HepG2 (cell line): ENCODE data around the gene ABCA4. TPM values are rescaled to one million over a fixed set of nuclear protein-coding genes. Genes with fewer than 3 reads are reported as not detected.

Experiments
- ARNT ChIP-seq: fragments of 450-650 bp; IDR thresholded peaks from 2 replicates; pipeline ENCODE4 v1.6.1; 2017
- CC2D1A ChIP-seq: sonication (generic); formaldehyde crosslinking; IDR thresholded peaks from 2 replicates; pipeline ENCODE4 v1.8.1; 2023; ENCODE audit warnings: mild to moderate bottlenecking, missing genetic modification reagents
- DPF2 ChIP-seq: sonication (generic); formaldehyde crosslinking; IDR thresholded peaks from 2 replicates; pipeline ENCODE4 v1.4.0; 2020; ENCODE audit warnings: mild to moderate bottlenecking, low read depth, missing genetic modification reagents, borderline replicate concordance
- EP300 ChIP-seq, 3 experiments: sonication (generic) in 1 of 3; formaldehyde crosslinking in 1 of 3; IDR thresholded peaks; 2 replicates each; pipeline versions ENCODE4 v1.5.1 to v1.6.1; 2011 to 2020; ENCODE audit warnings: low read depth in 2 of 3, low read length in 2 of 3, borderline replicate concordance in 1 of 3, improper control_type of control experiment in 1 of 3, mild to moderate bottlenecking in 1 of 3, missing genetic modification reagents in 1 of 3, moderate library complexity in 1 of 3
- ESRRA ChIP-seq: sonication (generic); formaldehyde crosslinking; IDR thresholded peaks from 2 replicates; pipeline ENCODE4 v1.5.1; 2020; ENCODE audit warnings: mild to moderate bottlenecking, low read depth, missing genetic modification reagents
- FOXA1 ChIP-seq, 2 experiments: fragments of 450-650 bp in 1 of 2; sonication (generic) in 1 of 2; formaldehyde crosslinking in 1 of 2; IDR thresholded peaks; 2 replicates each; pipeline versions ENCODE4 v1.4.0 to v1.6.1; 2016 to 2020; ENCODE audit warnings: missing genetic modification reagents in 1 of 2
- FOXK1 ChIP-seq: sonication (generic); formaldehyde crosslinking; IDR thresholded peaks from 2 replicates; pipeline ENCODE4 v1.4.0; 2020; ENCODE audit warnings: low read depth, missing genetic modification reagents, borderline replicate concordance
- KDM3A ChIP-seq: IDR thresholded peaks from 2 replicates; pipeline ENCODE4 v1.6.1; 2018; ENCODE audit warnings: low read depth, missing compliant biosample characterization
- KDM4B ChIP-seq: sonication (generic); formaldehyde crosslinking; IDR thresholded peaks from 2 replicates; pipeline ENCODE4 v1.4.0; 2020; ENCODE audit warnings: missing genetic modification reagents
- KLF11 ChIP-seq: IDR thresholded peaks from 2 replicates; pipeline ENCODE4 v1.6.1; 2016; ENCODE audit warnings: missing compliant biosample characterization
- PAXIP1 ChIP-seq: sonication (generic); formaldehyde crosslinking; conservative IDR thresholded peaks from 2 replicates; pipeline ENCODE4 v1.4.0; 2020; ENCODE audit warnings: mild to moderate bottlenecking, missing genetic modification reagents, moderate library complexity
- PLRG1 ChIP-seq: fragments of 450-650 bp; conservative IDR thresholded peaks from 2 replicates; pipeline ENCODE4 v1.6.1; 2016
- SIX4 ChIP-seq: sonication (generic); formaldehyde crosslinking; IDR thresholded peaks from 2 replicates; pipeline ENCODE4 v1.4.0; 2020; ENCODE audit warnings: missing genetic modification reagents
- SMAD3 ChIP-seq: sonication (generic); formaldehyde crosslinking; IDR thresholded peaks from 2 replicates; pipeline ENCODE4 v1.4.0; 2020; ENCODE audit warnings: missing genetic modification reagents
- ZFX ChIP-seq: sonication (generic); formaldehyde crosslinking; IDR thresholded peaks from 2 replicates; pipeline ENCODE4 v1.4.0; 2020; ENCODE audit warnings: mild to moderate bottlenecking, low read depth, missing genetic modification reagents, moderate library complexity
- ZNF350 ChIP-seq: sonication (generic); formaldehyde crosslinking; IDR thresholded peaks from 2 replicates; pipeline ENCODE4 v1.4.0; 2020; ENCODE audit warnings: mild to moderate bottlenecking, low read depth, missing genetic modification reagents, borderline replicate concordance
- ZNF879 ChIP-seq: sonication (generic); formaldehyde crosslinking; IDR thresholded peaks from 2 replicates; pipeline ENCODE4 v1.8.1; 2023; ENCODE audit warnings: missing genetic modification reagents
- polyA plus RNA-seq, 8 experiments: library from polyadenylated mRNA; depleted of rRNA in 3 of 8; stranded (reverse) in 7 of 8; unstranded in 1 of 8; fragments of >200 nt; fragmentation: Illumina TruSeq in 4 of 8; extraction: Trizol in 4 of 8; gene quantifications; 2 replicates each; pipeline versions ENCODE4 v1.2.1 to v1.2.3, GENCODE V29; 2011 to 2016; ENCODE audit warnings: low read depth in 4 of 8, missing spikeins in 1 of 8, mixed read lengths in 1 of 8; ENCODE audit not compliant: insufficient read depth in 1 of 8
- total RNA-seq, 5 experiments: library from RNA; depleted of rRNA; stranded (reverse); fragments of >200 nt; fragmentation: Illumina TruSeq; extraction: Trizol; gene quantifications; 2 replicates each; pipeline ENCODE4 v1.2.3, GENCODE V29; 2016; ENCODE audit warnings: low read depth in 1 of 5
- TF ChIP-seq, protein P1 (sequence below): sonication (generic); formaldehyde crosslinking; IDR thresholded peaks from 2 replicates; pipeline ENCODE4 v1.4.0; 2020; ENCODE audit warnings: mild to moderate bottlenecking, missing genetic modification reagents
- TF ChIP-seq, protein P2 (sequence below): sonication (generic); formaldehyde crosslinking; conservative IDR thresholded peaks from 2 replicates; pipeline ENCODE4 v1.4.0; 2020; ENCODE audit warnings: missing genetic modification reagents
- TF ChIP-seq, protein P3 (sequence below): sonication (generic); formaldehyde crosslinking; IDR thresholded peaks from 2 replicates; pipeline ENCODE4 v1.8.1; 2023; ENCODE audit warnings: mild to moderate bottlenecking, missing genetic modification reagents

The ABCA4 gene
- total and polyA plus RNA-seq, 2 of the 13 experiments (the other 11 are each of a cell fraction or from before 2014, with no cell fraction given) = 0.24 to 0.67 TPM

- TF ChIP-seq, protein P1, sequence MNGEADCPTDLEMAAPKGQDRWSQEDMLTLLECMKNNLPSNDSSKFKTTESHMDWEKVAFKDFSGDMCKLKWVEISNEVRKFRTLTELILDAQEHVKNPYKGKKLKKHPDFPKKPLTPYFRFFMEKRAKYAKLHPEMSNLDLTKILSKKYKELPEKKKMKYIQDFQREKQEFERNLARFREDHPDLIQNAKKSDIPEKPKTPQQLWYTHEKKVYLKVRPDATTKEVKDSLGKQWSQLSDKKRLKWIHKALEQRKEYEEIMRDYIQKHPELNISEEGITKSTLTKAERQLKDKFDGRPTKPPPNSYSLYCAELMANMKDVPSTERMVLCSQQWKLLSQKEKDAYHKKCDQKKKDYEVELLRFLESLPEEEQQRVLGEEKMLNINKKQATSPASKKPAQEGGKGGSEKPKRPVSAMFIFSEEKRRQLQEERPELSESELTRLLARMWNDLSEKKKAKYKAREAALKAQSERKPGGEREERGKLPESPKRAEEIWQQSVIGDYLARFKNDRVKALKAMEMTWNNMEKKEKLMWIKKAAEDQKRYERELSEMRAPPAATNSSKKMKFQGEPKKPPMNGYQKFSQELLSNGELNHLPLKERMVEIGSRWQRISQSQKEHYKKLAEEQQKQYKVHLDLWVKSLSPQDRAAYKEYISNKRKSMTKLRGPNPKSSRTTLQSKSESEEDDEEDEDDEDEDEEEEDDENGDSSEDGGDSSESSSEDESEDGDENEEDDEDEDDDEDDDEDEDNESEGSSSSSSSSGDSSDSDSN = peak; percentile 55; the same call in 1 of the 2 replicates
- TF ChIP-seq, protein P2, sequence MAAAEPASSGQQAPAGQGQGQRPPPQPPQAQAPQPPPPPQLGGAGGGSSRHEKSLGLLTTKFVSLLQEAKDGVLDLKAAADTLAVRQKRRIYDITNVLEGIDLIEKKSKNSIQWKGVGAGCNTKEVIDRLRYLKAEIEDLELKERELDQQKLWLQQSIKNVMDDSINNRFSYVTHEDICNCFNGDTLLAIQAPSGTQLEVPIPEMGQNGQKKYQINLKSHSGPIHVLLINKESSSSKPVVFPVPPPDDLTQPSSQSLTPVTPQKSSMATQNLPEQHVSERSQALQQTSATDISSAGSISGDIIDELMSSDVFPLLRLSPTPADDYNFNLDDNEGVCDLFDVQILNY (CRISPR knock-in tag) = no peak
- TF ChIP-seq CC2D1A (CRISPR knock-in tag) (no peak), ESRRA (0 out of 2 replicates have a peak, but pooled peaks have one; percentile 20), SIX4 (CRISPR knock-in tag) (peak; percentile 33; the same call in 1 of the 2 replicates), ZNF879 (no peak), ZNF350 (CRISPR knock-in tag) (peak; percentile 75; the same call in 1 of the 2 replicates), KDM3A (CRISPR knock-in tag) (peak; percentile 87; the same call in 1 of the 2 replicates), KDM4B (CRISPR knock-in tag) (no peak), PLRG1 (no peak), SMAD3 (peak; percentile 90; the same call in 1 of the 2 replicates), DPF2 (CRISPR knock-in tag) (no peak), EP300 (IDR thresholded peaks at IDR 0.05; ENCODE audit: low read depth in 2 of 2, low read length in 2 of 2) (peak in 1 of 2 experiments; percentile 90; a peak in 3 of 4 replicates), EP300 (CRISPR knock-in tag; IDR thresholded peaks at IDR 0.05; ENCODE audit: borderline replicate concordance) (peak; percentile 64; the same call in 1 of the 2 replicates), ZFX (peak; percentile 59), FOXK1 (CRISPR knock-in tag) (peak; percentile 73; the same call in 1 of the 2 replicates), PAXIP1 (CRISPR knock-in tag) (peak; percentile 98), KLF11 (no peak), ARNT (no peak), FOXA1 (IDR thresholded peaks at IDR 0.05) (no peak), FOXA1 (CRISPR knock-in tag; IDR thresholded peaks at IDR 0.05) (peak; percentile 77)
- TF ChIP-seq, protein P3, sequence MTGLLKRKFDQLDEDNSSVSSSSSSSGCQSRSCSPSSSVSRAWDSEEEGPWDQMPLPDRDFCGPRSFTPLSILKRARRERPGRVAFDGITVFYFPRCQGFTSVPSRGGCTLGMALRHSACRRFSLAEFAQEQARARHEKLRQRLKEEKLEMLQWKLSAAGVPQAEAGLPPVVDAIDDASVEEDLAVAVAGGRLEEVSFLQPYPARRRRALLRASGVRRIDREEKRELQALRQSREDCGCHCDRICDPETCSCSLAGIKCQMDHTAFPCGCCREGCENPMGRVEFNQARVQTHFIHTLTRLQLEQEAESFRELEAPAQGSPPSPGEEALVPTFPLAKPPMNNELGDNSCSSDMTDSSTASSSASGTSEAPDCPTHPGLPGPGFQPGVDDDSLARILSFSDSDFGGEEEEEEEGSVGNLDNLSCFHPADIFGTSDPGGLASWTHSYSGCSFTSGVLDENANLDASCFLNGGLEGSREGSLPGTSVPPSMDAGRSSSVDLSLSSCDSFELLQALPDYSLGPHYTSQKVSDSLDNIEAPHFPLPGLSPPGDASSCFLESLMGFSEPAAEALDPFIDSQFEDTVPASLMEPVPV = peak; percentile 42; the same call in 1 of the 2 replicates
Measured at GRCh38 chr1:94125551-94126514, 4.9 kb upstream of the ABCA4 start (continued).
